G401.6 (cell line): Measurements from ENCODE around the gene PCDHGC4.

Experiments used
- FAIRE-seq: peaks from 2 replicates; lab custom pipeline; 2012; peaks lifted over from hg19 to GRCh38; lab: Jason Lieb, UNC

The PCDHGC4 gene

GRCh38 chr5:141484641-141485311 is at the start of gene PCDHGC4:
TSS of gene PCDHGC4 (plus strand) at chr5:141485030. CDS start at chr5:141485174, 144 bp downstream.
- FAIRE-seq, result no peak

GRCh38 chr5:141437221-141437620 is 47.6 kb upstream of the PCDHGC4 start:
- no peak for FAIRE-seq

GRCh38 chr5:141439411-141440141 is 45.3 kb upstream of the PCDHGC4 start:
- no peak for FAIRE-seq

- FAIRE-seq, result no peak
Measured at GRCh38 chr5:141440341-141440740, 44.5 kb upstream of the PCDHGC4 start.

- FAIRE-seq, result no peak
Measured at GRCh38 chr5:141441571-141442170, 43.2 kb upstream of the PCDHGC4 start.

GRCh38 chr5:141465351-141465750 is 19.5 kb upstream of the PCDHGC4 start:
- no peak for FAIRE-seq

GRCh38 chr5:141475625-141476131 is 9.2 kb upstream of the PCDHGC4 start, which contains the start of gene PCDHGC3:
TSS of gene PCDHGC3 (plus strand) at chr5:141475966. CDS start at chr5:141476117, 151 bp downstream.
- no peak for FAIRE-seq

- FAIRE-seq, result no peak
Measured at GRCh38 chr5:141476132-141476911, 8.5 kb upstream of the PCDHGC4 start.

- no peak for FAIRE-seq
Measured at GRCh38 chr5:141477044-141477575, 7.7 kb upstream of the PCDHGC4 start.

GRCh38 chr5:141477815-141478214 is 7.0 kb upstream of the PCDHGC4 start:
- FAIRE-seq, result no peak

- no peak for FAIRE-seq
Measured at GRCh38 chr5:141478321-141478945, 6.4 kb upstream of the PCDHGC4 start.

GRCh38 chr5:141479776-141480175 is 5.1 kb upstream of the PCDHGC4 start:
- no peak for FAIRE-seq

GRCh38 chr5:141483902-141484301 is 928 bp upstream of the PCDHGC4 start:
- no peak for FAIRE-seq

- FAIRE-seq, result no peak
Measured at GRCh38 chr5:141484310-141484640, 555 bp upstream of the PCDHGC4 start.

- FAIRE-seq, result no peak
Measured at GRCh38 chr5:141485321-141486055, 658 bp downstream of the PCDHGC4 start.

- no peak for FAIRE-seq
Measured at GRCh38 chr5:141486091-141486490, 1.3 kb downstream of the PCDHGC4 start.

GRCh38 chr5:141487131-141487530 is 2.3 kb downstream of the PCDHGC4 start:
- no peak for FAIRE-seq

- FAIRE-seq, result no peak
Measured at GRCh38 chr5:141488591-141489561, 4.0 kb downstream of the PCDHGC4 start, which contains the start of gene PCDHGC5. TSS of gene PCDHGC5 (plus strand) at chr5:141489081. CDS start at chr5:141489241, 160 bp downstream.

- FAIRE-seq, result no peak
Measured at GRCh38 chr5:141489841-141490240, 5.0 kb downstream of the PCDHGC4 start.

GRCh38 chr5:141490271-141490670 is 5.4 kb downstream of the PCDHGC4 start:
- FAIRE-seq, result no peak
